Measurements from ENCODE around the gene GSTA1. TPM values are rescaled to one million over a fixed set of nuclear protein-coding genes. Genes with fewer than 3 reads are reported as not detected.
"Not testable (repeated sequence)": the region's sequence is repeated elsewhere in the genome, so short reads cannot be mapped to it uniquely, and the experiment has no call there.

The GSTA1 gene
- total RNA-seq, 4 donors from 2014 or later = 1.4 to 18.5 (median 16.2) TPM; not detected in 1

GRCh38 chr6:52821842-52822241, 18.2 kb upstream of the GSTA1 start:
- H3K27ac ChIP-seq = no peak overlapping the region
- no peak overlapping the region for H3K4me3 ChIP-seq
- 50% methylated on average over 1 of the region's 1 CpG; no CpG with 5 or more reads in 1 of the 2 donors for WGBS, 2 donors (ENCODE audit: low coverage in 1 of 2)
- DNase-seq = no peak
- in situ Hi-C loops (cut with MboI; ENCODE audit: low pct_ligation_motif_present in 1 of 4, low pct_unique_long_range_greater_than_20kb in 1 of 4, low sequenced_read_pairs in 3 of 4) (no loop called here), intact Hi-C loops (cut with DNase I; ENCODE audit: low total_unique reads) (no loop called here)
- H3K27me3 ChIP-seq = no peaks in the 10 kb centered on the region
- no peaks in the 10 kb centered on the region for H3K36me3 ChIP-seq
- H3K4me1 ChIP-seq = no peaks in the 10 kb centered on the region
- no peaks in the 10 kb centered on the region for H3K9me3 ChIP-seq
- TF ChIP-seq POLR2A (IDR thresholded peaks at IDR 0.05) (no peak), EP300 (IDR thresholded peaks at IDR 0.05; ENCODE audit: low read depth) (no peak), CTCF (IDR thresholded peaks at IDR 0.05) (no peak), POLR2AphosphoS5 (IDR thresholded peaks at IDR 0.05) (no peak)

- Histone ChIP-seq H3K27ac (no peak overlapping the region), H3K4me1 (no peaks in the 10 kb centered on the region), H3K36me3 (no peaks in the 10 kb centered on the region), H3K27me3 (no peaks in the 10 kb centered on the region), H3K9me3 (no peaks in the 10 kb centered on the region), H3K4me3 (no peak overlapping the region)
- intact Hi-C loops (cut with DNase I; ENCODE audit: low total_unique reads) (no loop called here), in situ Hi-C loops (cut with MboI; ENCODE audit: low pct_ligation_motif_present in 1 of 4, low pct_unique_long_range_greater_than_20kb in 1 of 4, low sequenced_read_pairs in 3 of 4) (no loop called here)
- no peak for TF ChIP-seq EP300 (IDR thresholded peaks at IDR 0.05; ENCODE audit: low read depth)
- TF ChIP-seq CTCF (IDR thresholded peaks at IDR 0.05) = no peak
- no peak for TF ChIP-seq POLR2AphosphoS5 (IDR thresholded peaks at IDR 0.05)
- no peak for TF ChIP-seq POLR2A (IDR thresholded peaks at IDR 0.05)
- WGBS, 2 donors (ENCODE audit: low coverage in 1 of 2) = 69 to 77% methylated on average over 2 of the region's 2 CpGs
- no peak for DNase-seq
Measured at GRCh38 chr6:52820198-52820597, 16.6 kb upstream of the GSTA1 start.

GRCh38 chr6:52815167-52816092, 11.8 kb upstream of the GSTA1 start:
- peak; percentile 52 for DNase-seq
- peak; percentile 54 to 69 (median 60) for TF ChIP-seq CTCF (IDR thresholded peaks at IDR 0.05)
- no peak for TF ChIP-seq POLR2AphosphoS5 (IDR thresholded peaks at IDR 0.05)
- Histone ChIP-seq H3K4me3 (no peak overlapping the region), H3K27me3 (no peaks in the 10 kb centered on the region), H3K36me3 (no peaks in the 10 kb centered on the region), H3K9me3 (no peaks in the 10 kb centered on the region), H3K4me1 (no peaks in the 10 kb centered on the region), H3K27ac (no peak overlapping the region)
- in situ Hi-C loops (cut with MboI; ENCODE audit: low pct_ligation_motif_present in 1 of 4, low pct_unique_long_range_greater_than_20kb in 1 of 4, low sequenced_read_pairs in 3 of 4) = no loop called here
- WGBS, 2 donors (ENCODE audit: low coverage in 1 of 2) = 32 to 33% methylated on average over 7 to 15 of the region's 15 CpGs
- intact Hi-C loops (cut with DNase I; ENCODE audit: low total_unique reads) = no loop called here

- H3K36me3 ChIP-seq; DNase-seq; H3K27me3 ChIP-seq; H3K9me3 ChIP-seq; H3K4me1 ChIP-seq; H3K4me3 ChIP-seq; intact Hi-C loops (cut with DNase I; ENCODE audit: low total_unique reads); H3K27ac ChIP-seq; in situ Hi-C loops (cut with MboI; ENCODE audit: low pct_ligation_motif_present in 1 of 4, low pct_unique_long_range_greater_than_20kb in 1 of 4, low sequenced_read_pairs in 3 of 4): not testable (repeated sequence)
- 80 to 88% methylated on average over 2 to 3 of the region's 3 CpGs for WGBS, 2 donors (ENCODE audit: low coverage in 1 of 2)
Measured at GRCh38 chr6:52814545-52814944, 10.9 kb upstream of the GSTA1 start.

- DNase-seq; H3K27me3 ChIP-seq; H3K4me3 ChIP-seq; H3K9me3 ChIP-seq; intact Hi-C loops (cut with DNase I; ENCODE audit: low total_unique reads); H3K27ac ChIP-seq; in situ Hi-C loops (cut with MboI; ENCODE audit: low pct_ligation_motif_present in 1 of 4, low pct_unique_long_range_greater_than_20kb in 1 of 4, low sequenced_read_pairs in 3 of 4); H3K4me1 ChIP-seq; H3K36me3 ChIP-seq: not testable (repeated sequence)
- 63 to 79% methylated on average over 4 of the region's 4 CpGs for WGBS, 2 donors (ENCODE audit: low coverage in 1 of 2)
Measured at GRCh38 chr6:52809777-52810176, 6.2 kb upstream of the GSTA1 start.
